GM12878 (cell line): ENCODE results near the gene ZFAND2B. TPM values are rescaled to one million over a fixed set of nuclear protein-coding genes. Genes with fewer than 3 reads are reported as not detected.

Source experiments
- BCLAF1 ChIP-seq: fragments of 450-650 bp; IDR thresholded peaks from 2 replicates; pipeline ENCODE4 v1.6.1; 2017; ENCODE audit warnings: antibody characterized with exemption, mild to moderate bottlenecking, moderate library complexity
- BHLHE40 ChIP-seq, 2 experiments: fragments of 450-650 bp in 1 of 2; IDR thresholded peaks; 2 replicates each; pipeline ENCODE4 v1.6.1; 2011 to 2017; ENCODE audit warnings: low read depth in 2 of 2, borderline replicate concordance in 1 of 2, improper control_type of control experiment in 1 of 2, low read length in 1 of 2, mild to moderate bottlenecking in 1 of 2
- CREM ChIP-seq: IDR thresholded peaks from 2 replicates; pipeline ENCODE4 v1.6.1; 2014; ENCODE audit warnings: antibody characterized with exemption, low read depth
- IKZF1 ChIP-seq: fragments of 450-650 bp; conservative IDR thresholded peaks from 2 replicates; pipeline ENCODE4 v1.6.1; 2017; ENCODE audit warnings: antibody characterized with exemption, mild to moderate bottlenecking
- JUND ChIP-seq: IDR thresholded peaks from 2 replicates; pipeline ENCODE4 v1.6.1; 2012; ENCODE audit warnings: low read depth, mild to moderate bottlenecking, low read length, improper control_type of control experiment, moderate library complexity
- MEF2B ChIP-seq: fragments of 450-650 bp; IDR thresholded peaks from 2 replicates; pipeline ENCODE4 v1.6.1; 2018; ENCODE audit warnings: mild to moderate bottlenecking, moderate library complexity; ENCODE audit not compliant: partially characterized antibody, poor library complexity, severe bottlenecking
- PAX5 ChIP-seq: IDR thresholded peaks from 2 replicates; pipeline ENCODE4 v1.6.1; 2011; ENCODE audit warnings: low read depth, low read length, borderline replicate concordance
- PML ChIP-seq: IDR thresholded peaks from 2 replicates; pipeline ENCODE4 v1.6.1; 2012; ENCODE audit warnings: low read length, inconsistent platforms
- POLR2A ChIP-seq: IDR thresholded peaks from 2 replicates; pipeline ENCODE4 v1.6.1; 2011; ENCODE audit warnings: low read depth, mild to moderate bottlenecking, low read length
- POLR2AphosphoS2 ChIP-seq: IDR thresholded peaks from 2 replicates; pipeline ENCODE4 v1.6.1; 2011; ENCODE audit warnings: low read depth, mild to moderate bottlenecking, low read length, improper control_type of control experiment, moderate library complexity
- RAD51 ChIP-seq: fragments of 450-650 bp; IDR thresholded peaks from 2 replicates; pipeline ENCODE4 v1.6.1; 2016; ENCODE audit warnings: moderate library complexity, mild to moderate bottlenecking, inconsistent platforms
- SMAD1 ChIP-seq: fragments of 450-650 bp; IDR thresholded peaks from 2 replicates; pipeline ENCODE4 v1.6.1; 2018; ENCODE audit warnings: mild to moderate bottlenecking, low read depth; ENCODE audit not compliant: partially characterized antibody
- SMARCA5 ChIP-seq: fragments of 450-650 bp; IDR thresholded peaks from 2 replicates; pipeline ENCODE4 v1.6.1; 2017; ENCODE audit warnings: mild to moderate bottlenecking
- TARDBP ChIP-seq: IDR thresholded peaks from 2 replicates; pipeline ENCODE4 v1.6.1; 2016; ENCODE audit warnings: borderline replicate concordance
- TCF3 ChIP-seq: IDR thresholded peaks from 2 replicates; pipeline ENCODE4 v1.6.1; 2012; ENCODE audit warnings: low read depth, mild to moderate bottlenecking, low read length, borderline replicate concordance; ENCODE audit not compliant: insufficient read depth
- ZNF24 ChIP-seq: fragments of 450-650 bp; IDR thresholded peaks from 2 replicates; pipeline ENCODE4 v1.6.1; 2017; ENCODE audit warnings: antibody characterized with exemption, mild to moderate bottlenecking
- ZNF592 ChIP-seq: fragments of 450-650 bp; IDR thresholded peaks from 2 replicates; pipeline ENCODE4 v1.6.1; 2017; ENCODE audit warnings: mild to moderate bottlenecking, moderate library complexity
- polyA plus RNA-seq, 11 experiments: library from polyadenylated mRNA; depleted of rRNA in 4 of 11; unstranded in 6 of 11; stranded (reverse) in 5 of 11; fragments of >200 nt; fragmentation: Nextera tagmentation in 4 of 11; fragmentation: Illumina TruSeq in 1 of 11; extraction: Ambion mirVana in 4 of 11; extraction: Trizol in 1 of 11; gene quantifications; 1 replicate in 1 of 11; 2 replicates in 10 of 11; pipeline versions ENCODE4 v1.2.1 to v1.2.3, GENCODE V29; 2011 to 2016; ENCODE audit warnings: inconsistent platforms in 2 of 11, missing spikeins in 2 of 11, low read depth in 1 of 11
- total RNA-seq, 4 experiments: library from RNA; depleted of rRNA in 3 of 4; stranded (reverse); fragments of >200 nt in 3 of 4; fragmentation: Illumina TruSeq in 1 of 4; extraction: Trizol in 1 of 4; gene quantifications; 2 replicates each; pipeline versions ENCODE4 v1.2.1 to v1.2.3, GENCODE V29; 2013 to 2021
- TF ChIP-seq, protein P1 (sequence below): fragments of 450-650 bp; IDR thresholded peaks from 2 replicates; pipeline ENCODE4 v1.6.1; 2014; ENCODE audit warnings: mild to moderate bottlenecking
- TF ChIP-seq, protein P2 (sequence below): fragments of 450-650 bp; IDR thresholded peaks from 2 replicates; pipeline ENCODE4 v1.6.1; 2017; ENCODE audit warnings: mild to moderate bottlenecking, low read depth, inconsistent platforms; ENCODE audit not compliant: poor library complexity, severe bottlenecking

ZFAND2B gene
- total and polyA plus RNA-seq, 10 of the 15 experiments (the other 5 are each of a cell fraction or from before 2014, with no cell fraction given), result 5.4 to 28.1 (median 22.4) TPM

DNA sequence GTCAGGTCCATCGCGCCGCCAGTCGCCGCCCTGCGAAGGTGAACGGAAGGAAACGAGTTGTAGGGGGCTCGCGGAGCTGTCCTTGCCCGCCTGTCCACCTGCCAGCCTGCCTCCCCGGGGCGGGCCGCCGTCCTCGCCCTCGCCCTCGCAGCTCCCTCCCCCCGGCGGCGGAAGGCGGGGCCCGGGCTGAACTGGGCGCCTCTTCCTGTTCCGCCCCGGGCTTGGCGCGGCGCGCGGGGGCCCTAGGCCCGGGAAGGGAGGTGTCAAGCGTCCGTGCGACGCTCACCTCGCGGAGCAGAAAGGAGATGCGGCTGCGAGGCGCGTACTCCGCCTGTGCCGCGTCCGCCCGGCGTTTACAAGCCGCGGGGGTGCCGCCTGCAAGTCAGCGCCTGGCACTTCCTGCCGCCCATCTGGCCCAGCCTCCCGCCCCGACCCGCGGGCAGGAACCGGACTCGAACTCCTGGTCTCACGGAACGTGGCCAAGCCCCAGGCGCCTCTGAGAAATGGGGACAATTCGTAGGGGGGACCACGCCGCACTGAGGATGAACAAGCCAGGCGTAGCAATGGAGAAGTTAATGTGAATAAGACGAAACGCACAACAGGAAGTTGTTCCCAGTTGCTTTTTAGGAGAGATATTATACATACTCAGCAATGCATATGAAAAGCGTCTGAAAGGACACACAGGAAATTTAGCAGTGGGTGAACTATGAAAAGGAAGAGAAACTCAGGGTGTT is 29.6 kb upstream of the ZFAND2B start, which contains the start of gene CNPPD1 (continued):
- 0 out of 2 replicates have a peak, but pooled peaks have one; percentile 43 for TF ChIP-seq PML
- TF ChIP-seq JUND, result no peak
- peak in 1 of 2 experiments; percentile 82; a peak in 2 of 4 replicates for TF ChIP-seq BHLHE40 (IDR thresholded peaks at IDR 0.05; ENCODE audit: borderline replicate concordance in 1 of 2, low read depth in 2 of 2, low read length in 1 of 2)
- no peak for TF ChIP-seq RAD51
- TF ChIP-seq, protein P1, sequence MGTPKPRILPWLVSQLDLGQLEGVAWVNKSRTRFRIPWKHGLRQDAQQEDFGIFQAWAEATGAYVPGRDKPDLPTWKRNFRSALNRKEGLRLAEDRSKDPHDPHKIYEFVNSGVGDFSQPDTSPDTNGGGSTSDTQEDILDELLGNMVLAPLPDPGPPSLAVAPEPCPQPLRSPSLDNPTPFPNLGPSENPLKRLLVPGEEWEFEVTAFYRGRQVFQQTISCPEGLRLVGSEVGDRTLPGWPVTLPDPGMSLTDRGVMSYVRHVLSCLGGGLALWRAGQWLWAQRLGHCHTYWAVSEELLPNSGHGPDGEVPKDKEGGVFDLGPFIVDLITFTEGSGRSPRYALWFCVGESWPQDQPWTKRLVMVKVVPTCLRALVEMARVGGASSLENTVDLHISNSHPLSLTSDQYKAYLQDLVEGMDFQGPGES, result no peak; the same call in 1 of the 2 replicates
- TF ChIP-seq BCLAF1, result no peak
- TF ChIP-seq POLR2AphosphoS2, result peak; percentile 80; the same call in 1 of the 2 replicates
- TF ChIP-seq MEF2B, result peak; percentile 57
- TF ChIP-seq IKZF1, result peak; percentile 79
- TF ChIP-seq SMARCA5, result 0 out of 2 replicates have a peak, but pooled peaks have one; percentile 60
- TF ChIP-seq TARDBP, result no peak
- TF ChIP-seq POLR2A, result peak; percentile 95
- TF ChIP-seq ZNF24, result 0 out of 2 replicates have a peak, but pooled peaks have one; percentile 64
- peak; percentile 17; the same call in 1 of the 2 replicates for TF ChIP-seq ZNF592
- TF ChIP-seq PAX5, result 0 out of 2 replicates have a peak, but pooled peaks have one; percentile 7
- TF ChIP-seq TCF3, result peak; percentile 16; the same call in 1 of the 2 replicates
- TF ChIP-seq, protein P2, sequence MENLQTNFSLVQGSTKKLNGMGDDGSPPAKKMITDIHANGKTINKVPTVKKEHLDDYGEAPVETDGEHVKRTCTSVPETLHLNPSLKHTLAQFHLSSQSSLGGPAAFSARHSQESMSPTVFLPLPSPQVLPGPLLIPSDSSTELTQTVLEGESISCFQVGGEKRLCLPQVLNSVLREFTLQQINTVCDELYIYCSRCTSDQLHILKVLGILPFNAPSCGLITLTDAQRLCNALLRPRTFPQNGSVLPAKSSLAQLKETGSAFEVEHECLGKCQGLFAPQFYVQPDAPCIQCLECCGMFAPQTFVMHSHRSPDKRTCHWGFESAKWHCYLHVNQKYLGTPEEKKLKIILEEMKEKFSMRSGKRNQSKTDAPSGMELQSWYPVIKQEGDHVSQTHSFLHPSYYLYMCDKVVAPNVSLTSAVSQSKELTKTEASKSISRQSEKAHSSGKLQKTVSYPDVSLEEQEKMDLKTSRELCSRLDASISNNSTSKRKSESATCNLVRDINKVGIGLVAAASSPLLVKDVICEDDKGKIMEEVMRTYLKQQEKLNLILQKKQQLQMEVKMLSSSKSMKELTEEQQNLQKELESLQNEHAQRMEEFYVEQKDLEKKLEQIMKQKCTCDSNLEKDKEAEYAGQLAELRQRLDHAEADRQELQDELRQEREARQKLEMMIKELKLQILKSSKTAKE, result no peak
- no peak for TF ChIP-seq SMAD1
- peak; percentile 57 for TF ChIP-seq CREM
